Testis (tissue), 3 donors: Measurements from ENCODE around the gene PHTF1. TPM values are rescaled to one million over a fixed set of nuclear protein-coding genes. Genes with fewer than 3 reads are reported as not detected.

Experiments used
- DNase-seq: peaks from one replicate; pipeline ENCODE4 v3.0.0-alpha.2; 2019
- H3K27ac ChIP-seq, 2 donors: fragments of 200-600 bp; sonication (generic); one replicate each; pipeline ENCODE4 v1.5.1; 2019
- H3K27me3 ChIP-seq: fragments of 200-600 bp; sonication (generic); one replicate; pipeline ENCODE4 v1.5.1; 2019
- H3K36me3 ChIP-seq: fragments of 200-600 bp; sonication (generic); one replicate; pipeline ENCODE4 v1.5.1; 2017; ENCODE audit warnings: low read depth; ENCODE audit errors: missing control alignments
- H3K4me1 ChIP-seq: fragments of 200-600 bp; sonication (generic); one replicate; pipeline ENCODE4 v1.5.1; 2019
- H3K4me3 ChIP-seq, 2 donors: fragments of 200-600 bp; sonication (generic); one replicate each; pipeline ENCODE4 v1.5.1; 2017 to 2019
- H3K9me3 ChIP-seq: fragments of 200-600 bp; sonication (generic); one replicate; pipeline ENCODE4 v1.5.1; 2017
- POLR2A ChIP-seq: fragments of 450-650 bp; IDR thresholded peaks from one replicate; pipeline ENCODE4 v1.6.1; 2017; ENCODE audit warnings: antibody characterized with exemption, mild to moderate bottlenecking, moderate library complexity
- WGBS, 2 donors: methylation state at CpG; one replicate each; pipeline ENCODE4 v1.1.5; 2018; 5-methylcytosine and 5-hydroxymethylcytosine counted together
- intact Hi-C: fragments of 100-400 bp; cut with DNase I; formaldehyde crosslinking; loops from one replicate; pipeline ENCODE4 v1.15.1; 2023; ENCODE audit warnings: low total_unique reads
- polyA plus RNA-seq: library from polyadenylated mRNA; stranded (reverse); fragments of 350-450 nt; fragmentation: Illumina TruSeq; extraction: RNeasy Lipid Tissue Mini Kit (QIAGEN cat#74804); gene quantifications from one replicate; pipeline ENCODE4 v1.2.3, GENCODE V29; 2014; ENCODE audit warnings: low read depth, low replicate concordance; ENCODE audit not compliant: insufficient read depth
- total RNA-seq, 2 donors: library from RNA; depleted of rRNA; stranded (reverse); fragments of >200 nt; gene quantifications; one replicate each; pipeline ENCODE4 v1.2.3, GENCODE V29; 2016
- TF ChIP-seq, protein P1 (sequence below), 3 experiments: fragments of 450-650 bp in 2 of 3; fragments of 200-600 bp in 1 of 3; sonication (generic) in 1 of 3; IDR thresholded peaks; one replicate each; pipeline ENCODE4 v1.5.1; 2016 to 2019; ENCODE audit warnings: antibody characterized with exemption in 3 of 3, mild to moderate bottlenecking in 2 of 3, moderate library complexity in 1 of 3

Gene PHTF1
- total and polyA plus RNA-seq, 3 donors from 2014 or later = 29.2 to 61.7 (median 46.4) TPM

DNA sequence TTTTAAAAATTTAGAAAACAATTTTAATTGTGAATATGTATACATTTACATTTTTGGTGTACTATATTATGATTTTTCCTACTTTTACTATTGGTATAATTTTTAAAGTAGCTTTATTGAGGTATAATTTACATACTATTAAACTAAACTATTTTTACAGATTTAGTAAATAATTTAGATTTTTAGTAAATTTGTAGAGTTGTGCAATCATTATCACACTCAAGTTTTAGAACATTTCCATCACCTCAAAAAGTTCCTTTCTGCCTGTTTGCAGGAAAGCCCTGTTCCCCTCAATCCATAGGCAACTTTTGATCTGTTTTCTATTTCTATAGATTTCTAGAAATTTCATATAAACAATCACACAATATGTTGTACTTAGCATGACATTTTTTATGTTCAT, 8.2 kb downstream of the PHTF1 start:
- H3K4me1 ChIP-seq = no peaks in the 10 kb centered on the region
- H3K4me3 ChIP-seq = no peak overlapping the region
- intact Hi-C loops = no loop called here
- no peak overlapping the region for H3K27ac ChIP-seq
- TF ChIP-seq, protein P1, sequence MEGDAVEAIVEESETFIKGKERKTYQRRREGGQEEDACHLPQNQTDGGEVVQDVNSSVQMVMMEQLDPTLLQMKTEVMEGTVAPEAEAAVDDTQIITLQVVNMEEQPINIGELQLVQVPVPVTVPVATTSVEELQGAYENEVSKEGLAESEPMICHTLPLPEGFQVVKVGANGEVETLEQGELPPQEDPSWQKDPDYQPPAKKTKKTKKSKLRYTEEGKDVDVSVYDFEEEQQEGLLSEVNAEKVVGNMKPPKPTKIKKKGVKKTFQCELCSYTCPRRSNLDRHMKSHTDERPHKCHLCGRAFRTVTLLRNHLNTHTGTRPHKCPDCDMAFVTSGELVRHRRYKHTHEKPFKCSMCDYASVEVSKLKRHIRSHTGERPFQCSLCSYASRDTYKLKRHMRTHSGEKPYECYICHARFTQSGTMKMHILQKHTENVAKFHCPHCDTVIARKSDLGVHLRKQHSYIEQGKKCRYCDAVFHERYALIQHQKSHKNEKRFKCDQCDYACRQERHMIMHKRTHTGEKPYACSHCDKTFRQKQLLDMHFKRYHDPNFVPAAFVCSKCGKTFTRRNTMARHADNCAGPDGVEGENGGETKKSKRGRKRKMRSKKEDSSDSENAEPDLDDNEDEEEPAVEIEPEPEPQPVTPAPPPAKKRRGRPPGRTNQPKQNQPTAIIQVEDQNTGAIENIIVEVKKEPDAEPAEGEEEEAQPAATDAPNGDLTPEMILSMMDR (IDR thresholded peaks at IDR 0.05) = no peak
- no peak for TF ChIP-seq POLR2A
- H3K27me3 ChIP-seq = no peaks in the 10 kb centered on the region
- no peaks in the 10 kb centered on the region for H3K36me3 ChIP-seq
- no peaks in the 10 kb centered on the region for H3K9me3 ChIP-seq
- DNase-seq = no peak

DNA sequence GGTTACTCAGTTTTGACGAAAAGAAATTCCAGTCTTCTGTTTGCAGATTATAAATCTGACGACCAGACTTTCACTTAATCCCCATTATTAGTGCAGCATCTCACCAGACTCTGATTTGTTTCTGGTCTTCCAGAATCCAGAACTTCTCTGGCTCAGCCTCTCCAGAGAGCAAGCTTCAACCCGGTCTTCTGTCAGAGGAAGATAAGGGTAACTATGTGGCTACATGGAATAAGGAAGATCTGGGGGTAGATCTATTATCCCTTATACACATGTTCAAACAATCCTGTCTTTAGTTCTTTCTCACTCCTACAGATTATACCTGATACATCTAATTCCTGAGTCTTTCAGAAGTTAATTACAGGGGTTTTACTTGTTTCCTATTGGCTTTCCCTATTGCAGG, 9.9 kb downstream of the PHTF1 start:
- 77 to 82% methylated on average over 3 of the region's 3 CpGs for WGBS, 2 donors
- intact Hi-C loops = no loop called here
- TF ChIP-seq, protein P1 (IDR thresholded peaks at IDR 0.05) = no peak
- TF ChIP-seq POLR2A = no peak

DNA sequence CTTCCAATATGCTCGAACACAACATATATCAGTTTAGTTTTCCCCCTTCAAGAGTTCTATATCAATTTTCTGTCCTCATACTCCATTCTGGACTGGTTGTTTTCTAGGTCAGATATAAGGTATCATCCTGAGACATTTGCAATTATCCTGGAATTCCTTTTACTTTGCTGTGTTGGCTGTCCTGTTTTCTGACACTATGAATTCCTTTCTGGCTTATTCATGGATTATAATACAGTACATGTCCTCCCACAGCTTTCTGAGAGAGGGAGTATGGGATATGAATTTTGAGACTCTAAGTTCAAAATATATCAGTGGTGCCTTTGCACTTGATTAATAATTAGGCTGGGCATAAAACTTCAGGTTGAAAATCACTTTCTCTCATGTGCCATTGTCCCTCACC, 11.9 kb downstream of the PHTF1 start:
- intact Hi-C loops = no loop called here
- no peak for TF ChIP-seq POLR2A
- TF ChIP-seq, protein P1 (IDR thresholded peaks at IDR 0.05) = no peak
- 66 to 72% methylated on average over 1 of the region's 1 CpG for WGBS, 2 donors
- no peaks in the 10 kb centered on the region for H3K9me3 ChIP-seq
- no peaks in the 10 kb centered on the region for H3K27me3 ChIP-seq
- no peak overlapping the region for H3K4me3 ChIP-seq
- no peak for DNase-seq
- H3K4me1 ChIP-seq = no peaks in the 10 kb centered on the region
- no peaks in the 10 kb centered on the region for H3K36me3 ChIP-seq
- no peak overlapping the region for H3K27ac ChIP-seq

More for the DNA sequence above, 9.9 kb downstream of the PHTF1 start:
- H3K9me3 ChIP-seq = no peaks in the 10 kb centered on the region
- H3K36me3 ChIP-seq = no peaks in the 10 kb centered on the region
- H3K27me3 ChIP-seq = no peaks in the 10 kb centered on the region
- no peaks in the 10 kb centered on the region for H3K4me1 ChIP-seq
- DNase-seq = no peak
- no peak overlapping the region for H3K4me3 ChIP-seq
- no peak overlapping the region for H3K27ac ChIP-seq

DNA sequence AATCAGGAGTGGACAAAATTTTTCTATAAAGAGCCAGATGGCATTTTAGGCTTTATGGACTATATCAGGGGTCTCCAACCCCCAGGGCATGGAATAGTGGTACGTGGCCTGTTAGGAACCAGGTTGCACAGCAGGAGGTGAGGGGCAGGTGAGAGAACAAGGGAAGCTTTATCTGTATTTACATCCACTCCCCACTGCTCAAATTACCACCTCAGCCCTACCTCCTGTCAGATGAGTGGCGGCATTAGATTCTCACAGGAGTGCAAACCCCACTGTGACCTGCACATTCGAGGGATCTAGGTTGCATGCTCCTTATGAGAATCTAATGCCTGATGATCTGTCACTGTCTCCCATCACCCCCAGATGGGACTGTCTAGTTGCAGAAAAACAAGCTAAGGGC, 13.9 kb downstream of the PHTF1 start:
- no peak overlapping the region for H3K27ac ChIP-seq
- TF ChIP-seq POLR2A = no peak
- TF ChIP-seq, protein P1 (IDR thresholded peaks at IDR 0.05) = no peak
- no peaks in the 10 kb centered on the region for H3K27me3 ChIP-seq
- H3K4me1 ChIP-seq = no peaks in the 10 kb centered on the region
- no peaks in the 10 kb centered on the region for H3K9me3 ChIP-seq
- H3K4me3 ChIP-seq = no peak overlapping the region
- no peaks in the 10 kb centered on the region for H3K36me3 ChIP-seq
- DNase-seq = no peak
- intact Hi-C loops = no loop called here
- WGBS, 2 donors = 91 to 96% methylated on average over 3 of the region's 3 CpGs

DNA sequence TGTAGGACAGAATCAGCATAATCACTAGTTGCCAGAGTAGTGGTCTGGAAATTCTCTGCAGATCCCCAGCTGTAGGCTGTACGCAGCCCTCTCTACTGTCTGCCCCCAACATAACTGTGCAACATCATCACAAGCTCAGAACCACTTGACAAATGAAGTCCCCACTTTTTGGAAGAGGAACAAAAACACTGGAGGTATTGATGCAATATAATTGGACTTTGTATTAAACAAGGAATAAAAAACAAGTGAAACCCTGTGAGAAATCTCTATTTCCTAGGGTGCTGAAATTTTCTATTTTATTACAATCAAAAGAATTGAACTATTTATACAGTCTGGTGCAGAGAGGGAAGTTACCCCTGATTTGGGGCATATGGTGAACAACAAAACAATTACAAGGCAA, 15.2 kb downstream of the PHTF1 start:
- WGBS, 2 donors = 91 to 92% methylated on average over 1 of the region's 1 CpG
- H3K36me3 ChIP-seq = no peaks in the 10 kb centered on the region
- no peak overlapping the region for H3K4me3 ChIP-seq
- TF ChIP-seq, protein P1 (IDR thresholded peaks at IDR 0.05) = no peak
- TF ChIP-seq POLR2A = no peak
- intact Hi-C loops = no loop called here
- no peaks in the 10 kb centered on the region for H3K4me1 ChIP-seq
- no peaks in the 10 kb centered on the region for H3K27me3 ChIP-seq
- H3K9me3 ChIP-seq = no peaks in the 10 kb centered on the region
- H3K27ac ChIP-seq = no peak overlapping the region
- no peak for DNase-seq
